ENCODE results near the gene GLB1L3.
"Not testable (repeated sequence)": the region's sequence is repeated elsewhere in the genome, so short reads cannot be mapped to it uniquely, and the experiment has no call there.

Gene GLB1L3

DNA sequence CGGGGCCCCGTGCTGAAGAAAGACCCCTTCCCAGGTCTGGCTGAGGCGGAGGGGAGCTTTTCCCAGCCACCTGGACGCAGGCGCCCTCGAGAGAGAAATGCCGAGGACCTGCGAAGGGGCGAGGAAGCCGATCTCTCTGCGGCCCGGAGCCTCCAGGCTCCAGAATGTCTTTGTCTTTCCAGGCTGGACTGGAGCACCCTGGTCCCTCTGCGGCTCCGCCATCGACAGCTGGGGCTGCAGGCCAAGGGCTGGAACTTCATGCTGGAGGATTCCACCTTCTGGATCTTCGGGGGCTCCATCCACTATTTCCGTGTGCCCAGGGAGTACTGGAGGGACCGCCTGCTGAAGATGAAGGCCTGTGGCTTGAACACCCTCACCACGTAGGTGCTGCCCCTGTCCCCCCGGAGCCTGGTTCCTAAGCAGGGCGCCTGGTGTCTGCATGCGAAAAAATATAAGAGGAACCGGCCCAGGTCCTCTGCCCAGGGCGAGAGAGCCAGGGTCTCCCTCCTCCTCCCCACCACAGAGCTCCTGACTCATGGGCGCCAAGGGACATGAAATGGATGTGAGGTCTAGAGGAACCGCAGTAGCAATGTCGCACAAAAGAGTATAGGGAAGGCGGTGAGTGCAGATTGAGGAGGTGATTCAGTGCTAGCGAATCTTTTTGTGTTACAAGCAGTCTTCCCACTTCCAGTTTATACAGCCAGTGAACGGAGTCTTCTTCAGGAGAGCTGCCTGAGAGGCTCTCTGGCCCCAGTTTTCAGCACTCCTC is 66.6 kb downstream of the GLB1L3 start:
- WGBS (ENCODE audit: insufficient coverage, insufficient read length): no CpG with 5 or more reads among the region's 30 CpGs
- Histone ChIP-seq H3K27me3 (ENCODE audit: control insufficient read depth, insufficient read depth, low read length) (no peaks in the 10 kb centered on the region), H3K27ac (ENCODE audit: low read length) (no peak overlapping the region), H3K9me3 (ENCODE audit: control insufficient read depth, insufficient read depth, low read length) (no peaks in the 10 kb centered on the region), H3K4me3 (ENCODE audit: low read length) (no peak overlapping the region), H3K36me3 (ENCODE audit: control insufficient read depth, insufficient read depth, low read length) (no peaks in the 10 kb centered on the region), H3K4me1 (ENCODE audit: control insufficient read depth, insufficient read depth, low read length) (no peaks in the 10 kb centered on the region)
- DNase-seq (ENCODE audit: low read depth, low spot score): no peak

DNA sequence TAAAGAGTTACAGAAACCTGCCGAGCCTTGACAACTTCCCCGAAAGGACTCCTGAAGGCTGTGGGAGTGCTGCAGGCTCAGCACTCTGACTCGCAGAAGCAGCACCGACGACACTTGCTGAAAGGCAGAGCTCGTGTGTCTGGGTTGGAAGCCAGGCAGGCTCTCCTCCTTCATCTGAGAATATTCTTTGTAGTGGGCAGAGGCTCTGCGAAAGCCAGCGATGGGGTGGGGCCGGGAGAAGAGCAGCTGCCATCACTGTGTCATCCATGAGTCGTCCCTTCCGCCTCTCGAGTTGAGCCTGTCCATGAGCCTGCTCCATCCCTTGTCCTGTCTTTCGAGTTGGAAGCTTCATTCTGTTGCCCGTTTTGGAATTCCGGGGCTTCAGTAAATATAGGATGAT is 67.5 kb downstream of the GLB1L3 start:
- Histone ChIP-seq H3K9me3 (ENCODE audit: control insufficient read depth, insufficient read depth, low read length) (no peaks in the 10 kb centered on the region), H3K27me3 (ENCODE audit: control insufficient read depth, insufficient read depth, low read length) (no peaks in the 10 kb centered on the region), H3K4me3 (ENCODE audit: low read length) (no peak overlapping the region), H3K27ac (ENCODE audit: low read length) (no peak overlapping the region), H3K36me3 (ENCODE audit: control insufficient read depth, insufficient read depth, low read length) (no peaks in the 10 kb centered on the region), H3K4me1 (ENCODE audit: control insufficient read depth, insufficient read depth, low read length) (no peaks in the 10 kb centered on the region)
- WGBS (ENCODE audit: insufficient coverage, insufficient read length): no CpG with 5 or more reads among the region's 15 CpGs
- no peak for DNase-seq (ENCODE audit: low read depth, low spot score)

DNA sequence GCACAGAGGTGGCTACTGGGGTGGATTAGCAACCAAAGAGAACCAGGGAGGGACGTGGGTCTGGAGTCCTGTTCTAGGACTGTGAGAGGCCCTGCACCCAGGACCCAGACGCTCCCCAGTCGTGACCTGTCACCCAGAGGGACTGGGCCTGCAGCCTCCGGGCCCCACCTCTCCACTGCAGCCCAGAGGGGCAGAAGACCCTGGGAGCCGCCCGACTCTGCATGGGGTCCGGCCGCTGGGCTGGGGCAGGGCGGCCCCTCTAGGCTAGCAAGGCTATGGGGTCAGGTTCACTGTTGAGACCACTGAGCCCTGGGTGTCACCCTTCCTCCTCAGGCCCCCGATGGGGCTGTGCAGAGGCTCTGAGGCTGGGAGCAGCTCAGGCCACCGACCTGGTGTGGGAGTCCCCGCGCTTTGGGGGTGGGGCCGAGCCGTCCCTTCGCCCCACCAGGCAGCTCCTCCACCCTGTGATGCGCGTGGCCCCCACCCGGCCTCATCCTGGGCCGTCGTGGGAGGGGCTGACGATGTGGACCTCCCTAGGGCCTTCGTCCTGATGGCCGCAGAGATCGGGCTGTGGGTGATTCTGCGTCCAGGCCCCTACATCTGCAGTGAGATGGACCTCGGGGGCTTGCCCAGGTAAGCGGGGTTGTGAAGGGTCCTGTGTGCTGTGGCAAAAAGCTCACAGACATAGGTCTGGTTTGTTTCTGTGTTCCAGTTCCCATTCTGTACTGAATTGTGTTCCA is 68.5 kb downstream of the GLB1L3 start:
- DNase-seq (ENCODE audit: low read depth, low spot score); H3K4me3 ChIP-seq (ENCODE audit: low read length); H3K27ac ChIP-seq (ENCODE audit: low read length); H3K36me3 ChIP-seq (ENCODE audit: control insufficient read depth, insufficient read depth, low read length); H3K27me3 ChIP-seq (ENCODE audit: control insufficient read depth, insufficient read depth, low read length); H3K9me3 ChIP-seq (ENCODE audit: control insufficient read depth, insufficient read depth, low read length); H3K4me1 ChIP-seq (ENCODE audit: control insufficient read depth, insufficient read depth, low read length): not testable (repeated sequence)
- no CpG with 5 or more reads among the region's 28 CpGs for WGBS (ENCODE audit: insufficient coverage, insufficient read length)

DNA sequence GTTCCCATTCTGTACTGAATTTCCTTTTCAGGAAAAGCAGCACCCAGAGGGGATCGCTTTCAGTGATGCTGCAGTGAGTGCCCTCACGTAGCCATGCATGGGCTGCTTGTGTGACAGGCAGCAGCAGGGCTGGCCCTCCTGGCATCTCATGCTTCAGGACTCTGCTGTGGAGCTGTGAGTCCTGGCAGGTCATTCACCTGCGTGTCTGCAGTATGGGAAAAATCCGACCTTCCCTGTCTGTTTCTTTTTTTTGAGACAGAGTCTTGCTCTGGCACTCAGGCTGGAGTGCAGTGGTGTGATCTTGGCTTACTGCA is 69.0 kb downstream of the GLB1L3 start:
- H3K4me1 ChIP-seq (ENCODE audit: control insufficient read depth, insufficient read depth, low read length): peaks cover 2% of the 10 kb centered on the region; the same call in 1 of the 2 replicates
- no peaks in the 10 kb centered on the region for H3K9me3 ChIP-seq (ENCODE audit: control insufficient read depth, insufficient read depth, low read length)
- DNase-seq (ENCODE audit: low read depth, low spot score): no peak
- H3K27ac ChIP-seq (ENCODE audit: low read length): no peak overlapping the region
- H3K27me3 ChIP-seq (ENCODE audit: control insufficient read depth, insufficient read depth, low read length): no peaks in the 10 kb centered on the region
- H3K4me3 ChIP-seq (ENCODE audit: low read length): no peak overlapping the region; the same call in 1 of the 2 replicates
- WGBS (ENCODE audit: insufficient coverage, insufficient read length): no CpG with 5 or more reads among the region's 4 CpGs
- H3K36me3 ChIP-seq (ENCODE audit: control insufficient read depth, insufficient read depth, low read length): no peaks in the 10 kb centered on the region

DNA sequence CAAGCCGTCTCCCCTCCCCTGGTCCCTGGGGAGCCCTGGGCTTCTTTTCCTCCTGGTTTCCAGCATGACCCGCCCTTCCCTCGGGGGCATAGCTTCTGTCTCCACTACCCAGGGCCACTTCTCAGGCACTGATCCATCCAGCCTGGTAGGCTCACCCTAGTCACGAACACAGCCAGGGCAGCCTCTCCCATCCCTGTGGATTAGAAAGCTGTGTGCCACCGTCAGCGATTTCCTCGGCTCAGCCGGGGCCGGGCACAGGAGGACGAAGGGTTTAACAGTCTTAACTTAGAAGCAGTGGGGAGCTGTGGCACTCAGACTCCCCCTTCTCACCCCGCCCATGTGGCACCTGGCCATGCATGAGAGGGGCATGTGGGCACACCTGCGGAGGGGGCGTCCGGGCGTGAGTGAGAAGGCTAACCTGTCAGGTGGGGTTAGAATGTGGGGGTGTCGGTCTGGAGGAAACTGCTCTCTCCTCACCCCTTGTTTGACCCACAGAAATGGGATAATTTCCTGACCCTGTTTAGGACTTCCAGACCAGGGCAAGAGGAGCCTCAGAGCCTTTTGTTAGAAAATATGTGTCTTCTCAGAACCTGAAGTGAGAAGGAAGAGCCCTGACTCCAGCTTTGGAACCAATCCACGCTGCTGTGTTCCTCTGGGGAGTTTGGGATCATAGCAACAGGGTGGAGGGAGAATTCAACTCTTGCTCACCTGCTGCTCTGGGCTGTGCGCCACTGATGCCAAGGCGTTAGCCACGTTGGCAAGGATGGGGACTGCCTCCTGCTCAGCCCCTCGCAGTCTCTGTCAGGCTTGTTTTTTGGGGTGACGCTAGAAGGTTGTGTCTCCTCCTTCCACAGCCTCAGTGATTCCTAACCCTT is 70.2 kb downstream of the GLB1L3 start:
- no peak overlapping the region for H3K4me3 ChIP-seq (ENCODE audit: low read length)
- WGBS (ENCODE audit: insufficient coverage, insufficient read length): no CpG with 5 or more reads among the region's 22 CpGs
- peaks cover 2% of the 10 kb centered on the region; the same call in 1 of the 2 replicates for H3K4me1 ChIP-seq (ENCODE audit: control insufficient read depth, insufficient read depth, low read length)
- no peaks in the 10 kb centered on the region for H3K9me3 ChIP-seq (ENCODE audit: control insufficient read depth, insufficient read depth, low read length)
- H3K36me3 ChIP-seq (ENCODE audit: control insufficient read depth, insufficient read depth, low read length): no peaks in the 10 kb centered on the region
- H3K27me3 ChIP-seq (ENCODE audit: control insufficient read depth, insufficient read depth, low read length): no peaks in the 10 kb centered on the region
- DNase-seq (ENCODE audit: low read depth, low spot score): no peak
- H3K27ac ChIP-seq (ENCODE audit: low read length): no peak overlapping the region

DNA sequence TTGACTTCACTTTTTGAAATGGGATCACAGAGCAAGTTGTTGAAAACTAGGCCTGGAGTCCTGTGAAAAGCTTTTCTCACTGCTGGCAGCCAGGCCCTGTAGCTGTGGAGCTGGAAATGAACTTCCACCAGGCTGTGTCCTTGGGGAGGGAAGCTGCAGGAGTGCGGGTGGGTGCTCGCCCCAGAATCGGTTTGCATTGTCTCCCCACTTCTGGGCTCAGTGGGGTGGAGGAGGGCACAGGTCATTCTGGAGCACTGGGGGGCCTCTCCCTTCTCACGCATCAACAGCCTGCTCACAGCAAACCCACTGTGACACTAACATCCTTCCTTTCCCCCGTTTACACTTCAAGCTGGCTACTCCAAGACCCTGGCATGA is 70.8 kb downstream of the GLB1L3 start:
- peaks cover 2% of the 10 kb centered on the region; the same call in 1 of the 2 replicates for H3K4me1 ChIP-seq (ENCODE audit: control insufficient read depth, insufficient read depth, low read length)
- DNase-seq (ENCODE audit: low read depth, low spot score): no peak
- no peaks in the 10 kb centered on the region for H3K9me3 ChIP-seq (ENCODE audit: control insufficient read depth, insufficient read depth, low read length)
- no peaks in the 10 kb centered on the region for H3K36me3 ChIP-seq (ENCODE audit: control insufficient read depth, insufficient read depth, low read length)
- no CpG with 5 or more reads among the region's 5 CpGs for WGBS (ENCODE audit: insufficient coverage, insufficient read length)
- no peaks in the 10 kb centered on the region for H3K27me3 ChIP-seq (ENCODE audit: control insufficient read depth, insufficient read depth, low read length)
- no peak overlapping the region for H3K4me3 ChIP-seq (ENCODE audit: low read length)
- H3K27ac ChIP-seq (ENCODE audit: low read length): no peak overlapping the region

DNA sequence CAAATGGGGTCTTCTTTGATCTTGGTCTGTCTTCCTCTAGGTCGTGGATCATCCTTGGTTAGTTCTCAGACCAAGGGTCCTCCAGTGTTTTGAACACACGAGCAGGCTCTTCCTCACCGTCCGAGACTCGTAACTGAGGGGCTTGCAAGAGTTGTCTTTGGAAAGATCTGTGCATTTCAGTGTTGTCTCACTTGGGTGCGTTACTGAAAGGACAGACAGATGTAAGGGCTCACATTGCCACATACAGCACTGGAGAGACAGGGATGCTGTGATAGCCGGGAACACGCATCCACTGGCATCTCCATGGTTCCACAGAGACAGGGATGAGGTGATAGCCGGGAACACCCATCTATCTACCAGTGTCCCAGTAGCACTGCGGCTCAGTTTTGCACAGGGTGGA is 71.3 kb downstream of the GLB1L3 start:
- H3K27me3 ChIP-seq (ENCODE audit: control insufficient read depth, insufficient read depth, low read length): no peaks in the 10 kb centered on the region
- DNase-seq (ENCODE audit: low read depth, low spot score): no peak
- H3K27ac ChIP-seq (ENCODE audit: low read length): no peak overlapping the region
- H3K4me3 ChIP-seq (ENCODE audit: low read length): no peak overlapping the region
- no peaks in the 10 kb centered on the region for H3K9me3 ChIP-seq (ENCODE audit: control insufficient read depth, insufficient read depth, low read length)
- peaks cover 2% of the 10 kb centered on the region; the same call in 1 of the 2 replicates for H3K4me1 ChIP-seq (ENCODE audit: control insufficient read depth, insufficient read depth, low read length)
- no peaks in the 10 kb centered on the region for H3K36me3 ChIP-seq (ENCODE audit: control insufficient read depth, insufficient read depth, low read length)
- no CpG with 5 or more reads among the region's 10 CpGs for WGBS (ENCODE audit: insufficient coverage, insufficient read length)

DNA sequence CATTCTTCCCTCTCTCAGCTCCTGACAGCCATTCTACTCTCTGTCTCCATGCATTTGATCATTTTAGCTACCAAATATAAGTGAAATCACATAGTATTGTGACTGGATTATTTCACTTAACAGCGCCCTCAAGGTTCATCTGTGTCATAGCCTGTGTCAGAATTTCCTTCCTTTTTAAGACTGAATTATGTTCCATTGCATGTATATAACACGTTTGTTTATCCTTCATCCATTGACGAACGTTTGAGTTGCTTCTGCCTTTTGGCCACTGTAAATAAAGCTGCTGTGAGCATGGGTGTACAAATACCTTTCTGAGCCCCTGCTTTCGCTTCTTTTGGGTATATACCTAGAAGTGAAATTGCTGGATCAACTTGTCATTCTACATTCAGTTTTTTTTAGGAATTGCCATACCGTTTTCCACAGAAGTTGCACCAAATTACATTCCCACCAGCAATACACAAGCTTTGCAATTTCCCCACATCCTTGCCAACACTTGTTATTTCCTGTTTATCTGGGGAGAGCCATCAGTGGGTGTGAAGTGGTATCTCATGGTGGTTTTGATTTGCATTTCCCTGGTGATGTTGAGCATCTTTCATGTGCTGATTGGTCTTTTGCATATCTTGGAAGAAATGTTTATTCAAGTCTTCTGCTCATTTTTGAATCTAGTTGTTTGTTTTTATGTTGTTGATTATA is 73.1 kb downstream of the GLB1L3 start:
- Histone ChIP-seq H3K4me1 (ENCODE audit: control insufficient read depth, insufficient read depth, low read length) (peaks cover 2% of the 10 kb centered on the region; the same call in 1 of the 2 replicates), H3K4me3 (ENCODE audit: low read length) (no peak overlapping the region), H3K36me3 (ENCODE audit: control insufficient read depth, insufficient read depth, low read length) (no peaks in the 10 kb centered on the region), H3K27me3 (ENCODE audit: control insufficient read depth, insufficient read depth, low read length) (no peaks in the 10 kb centered on the region), H3K9me3 (ENCODE audit: control insufficient read depth, insufficient read depth, low read length) (no peaks in the 10 kb centered on the region), H3K27ac (ENCODE audit: low read length) (no peak overlapping the region)
- no CpG with 5 or more reads among the region's 6 CpGs for WGBS (ENCODE audit: insufficient coverage, insufficient read length)
- no peak for DNase-seq (ENCODE audit: low read depth, low spot score)

DNA sequence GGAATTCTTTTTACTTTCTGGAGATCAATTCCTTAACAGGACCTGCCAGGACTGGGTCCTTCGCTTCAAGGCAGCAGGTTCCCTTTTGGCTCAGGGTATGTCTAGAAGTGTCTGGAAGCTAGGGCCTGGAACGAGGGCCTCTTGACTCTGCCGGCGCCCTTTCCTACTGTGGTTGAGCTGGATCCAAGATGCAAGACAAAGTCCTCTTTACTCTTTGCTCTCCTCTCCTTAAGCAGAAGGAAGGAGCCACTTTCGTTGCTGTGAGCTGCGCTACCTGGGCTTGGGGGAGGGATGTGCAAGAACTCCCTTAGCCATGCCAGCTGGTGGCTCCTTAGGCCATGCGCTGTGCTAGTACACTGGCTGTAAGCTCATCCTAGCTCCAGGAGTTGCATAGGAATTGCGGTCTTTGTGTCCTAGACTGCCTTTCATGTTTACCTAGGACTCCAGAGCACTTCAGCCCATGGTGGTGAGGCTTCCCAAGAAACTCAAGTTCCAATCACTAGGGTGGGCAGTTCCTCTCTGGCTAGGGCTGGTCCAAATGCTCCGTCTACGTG is 73.7 kb downstream of the GLB1L3 start:
- Histone ChIP-seq H3K9me3 (ENCODE audit: control insufficient read depth, insufficient read depth, low read length) (no peaks in the 10 kb centered on the region), H3K4me1 (ENCODE audit: control insufficient read depth, insufficient read depth, low read length) (peaks cover 2% of the 10 kb centered on the region; the same call in 1 of the 2 replicates), H3K27me3 (ENCODE audit: control insufficient read depth, insufficient read depth, low read length) (no peaks in the 10 kb centered on the region), H3K27ac (ENCODE audit: low read length) (no peak overlapping the region), H3K36me3 (ENCODE audit: control insufficient read depth, insufficient read depth, low read length) (no peaks in the 10 kb centered on the region), H3K4me3 (ENCODE audit: low read length) (no peak overlapping the region)
- WGBS (ENCODE audit: insufficient coverage, insufficient read length): no CpG with 5 or more reads among the region's 10 CpGs
- DNase-seq (ENCODE audit: low read depth, low spot score): no peak

DNA sequence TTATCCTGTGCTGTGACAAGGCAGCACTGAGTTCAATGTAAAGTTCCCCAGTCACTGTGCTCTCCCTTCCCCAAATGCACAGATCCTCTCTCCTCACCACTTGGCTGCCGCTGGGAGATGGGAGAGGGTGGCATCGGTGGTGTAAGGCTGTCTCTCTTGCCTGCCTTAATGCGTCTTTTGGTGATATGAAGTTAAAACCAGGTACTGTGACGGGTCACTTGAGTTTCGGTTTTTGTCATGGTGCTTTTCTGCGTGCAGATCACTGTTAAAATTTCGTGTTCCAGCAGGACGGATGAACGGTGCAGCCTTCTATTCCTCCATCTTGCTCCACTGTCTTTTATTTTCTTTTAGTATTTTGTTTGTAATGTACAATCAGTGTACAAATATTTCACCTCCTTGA is 74.2 kb downstream of the GLB1L3 start:
- H3K36me3 ChIP-seq (ENCODE audit: control insufficient read depth, insufficient read depth, low read length): no peaks in the 10 kb centered on the region
- no peaks in the 10 kb centered on the region for H3K27me3 ChIP-seq (ENCODE audit: control insufficient read depth, insufficient read depth, low read length)
- H3K4me3 ChIP-seq (ENCODE audit: low read length): no peak overlapping the region
- no peaks in the 10 kb centered on the region for H3K9me3 ChIP-seq (ENCODE audit: control insufficient read depth, insufficient read depth, low read length)
- H3K27ac ChIP-seq (ENCODE audit: low read length): no peak overlapping the region
- no peak for DNase-seq (ENCODE audit: low read depth, low spot score)
- WGBS (ENCODE audit: insufficient coverage, insufficient read length): no CpG with 5 or more reads among the region's 9 CpGs
- H3K4me1 ChIP-seq (ENCODE audit: control insufficient read depth, insufficient read depth, low read length): peaks cover 2% of the 10 kb centered on the region; the same call in 1 of the 2 replicates

All from iPS DF 6.9 (cell line).